ENCODE results near the gene RGS10. TPM values are rescaled to one million over a fixed set of nuclear protein-coding genes. Genes with fewer than 3 reads are reported as not detected.
A peak's percentile ranks its signal among the peaks of the same experiment; 100 is the strongest.

RGS10 gene
- total and polyA plus RNA-seq, 7 donors: 4.2 to 28.4 (median 9.5) TPM

DNA sequence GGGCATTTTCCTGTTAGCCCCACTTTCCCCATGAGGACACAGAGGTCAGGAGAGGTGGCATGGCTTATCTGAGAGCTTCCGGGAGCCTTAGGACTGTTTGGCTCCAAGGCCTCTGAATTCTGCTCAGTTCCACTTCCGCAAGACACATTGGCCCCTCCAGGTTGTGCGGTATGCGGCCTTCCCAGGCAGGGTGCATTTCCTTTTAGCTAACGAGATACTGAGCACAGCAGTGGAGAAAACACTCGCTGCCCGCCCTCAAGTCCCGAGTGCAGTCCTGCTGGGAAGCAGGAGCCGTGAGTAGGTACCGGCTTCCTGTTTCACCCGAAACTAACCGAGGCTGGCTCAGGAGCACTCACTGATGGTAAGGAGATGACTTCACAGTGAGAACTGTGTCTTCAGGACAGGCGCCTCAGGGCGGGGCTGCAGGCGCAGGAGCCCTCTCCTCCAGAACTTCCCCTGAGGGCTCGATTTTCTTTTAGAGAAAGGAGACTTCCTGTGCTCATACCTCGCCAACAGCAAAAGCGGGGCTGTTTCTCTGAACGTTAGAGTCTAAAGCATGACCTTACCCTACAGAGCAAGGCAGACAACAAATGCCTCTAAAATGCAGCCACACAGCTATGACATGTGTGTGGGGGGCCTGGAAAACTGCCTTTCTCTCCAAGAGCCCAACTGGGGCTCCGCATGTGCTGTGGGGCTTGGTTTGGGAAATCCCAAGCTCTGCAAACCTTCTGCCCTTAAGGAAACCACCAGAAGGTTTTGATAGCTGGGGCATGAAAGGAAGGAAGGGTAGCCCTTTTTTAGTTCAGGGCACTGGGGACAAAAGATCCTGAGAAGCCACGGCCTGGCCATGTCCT lies 25.9 kb downstream of the RGS10 start:
- Histone ChIP-seq H3K9me3 (no peaks in the 10 kb centered on the region), H3K4me3 (no peak overlapping the region), H3K27me3 (ENCODE audit: insufficient read depth in 3 of 3, low read length in 2 of 3) (no peaks in the 10 kb centered on the region), H3K27ac (peak overlapping the region; percentile 23), H3K4me1 (peaks cover 6% of the 10 kb centered on the region), H3K36me3 (ENCODE audit: insufficient read depth in 1 of 2, low read depth in 1 of 2) (peaks cover 0 to 16% of the 10 kb centered on the region in 2 donors)
- no peak for DNase-seq
- ATAC-seq: peak; percentile 25 to 74 (median 52)
- WGBS, 3 donors: 55 to 65% (median 57%) methylated on average over 21 of the region's 21 CpGs
- TF ChIP-seq, protein P1, sequence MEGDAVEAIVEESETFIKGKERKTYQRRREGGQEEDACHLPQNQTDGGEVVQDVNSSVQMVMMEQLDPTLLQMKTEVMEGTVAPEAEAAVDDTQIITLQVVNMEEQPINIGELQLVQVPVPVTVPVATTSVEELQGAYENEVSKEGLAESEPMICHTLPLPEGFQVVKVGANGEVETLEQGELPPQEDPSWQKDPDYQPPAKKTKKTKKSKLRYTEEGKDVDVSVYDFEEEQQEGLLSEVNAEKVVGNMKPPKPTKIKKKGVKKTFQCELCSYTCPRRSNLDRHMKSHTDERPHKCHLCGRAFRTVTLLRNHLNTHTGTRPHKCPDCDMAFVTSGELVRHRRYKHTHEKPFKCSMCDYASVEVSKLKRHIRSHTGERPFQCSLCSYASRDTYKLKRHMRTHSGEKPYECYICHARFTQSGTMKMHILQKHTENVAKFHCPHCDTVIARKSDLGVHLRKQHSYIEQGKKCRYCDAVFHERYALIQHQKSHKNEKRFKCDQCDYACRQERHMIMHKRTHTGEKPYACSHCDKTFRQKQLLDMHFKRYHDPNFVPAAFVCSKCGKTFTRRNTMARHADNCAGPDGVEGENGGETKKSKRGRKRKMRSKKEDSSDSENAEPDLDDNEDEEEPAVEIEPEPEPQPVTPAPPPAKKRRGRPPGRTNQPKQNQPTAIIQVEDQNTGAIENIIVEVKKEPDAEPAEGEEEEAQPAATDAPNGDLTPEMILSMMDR (IDR thresholded peaks at IDR 0.05): no peak
- intact Hi-C loops (cut with DNase I): no loop called here

DNA sequence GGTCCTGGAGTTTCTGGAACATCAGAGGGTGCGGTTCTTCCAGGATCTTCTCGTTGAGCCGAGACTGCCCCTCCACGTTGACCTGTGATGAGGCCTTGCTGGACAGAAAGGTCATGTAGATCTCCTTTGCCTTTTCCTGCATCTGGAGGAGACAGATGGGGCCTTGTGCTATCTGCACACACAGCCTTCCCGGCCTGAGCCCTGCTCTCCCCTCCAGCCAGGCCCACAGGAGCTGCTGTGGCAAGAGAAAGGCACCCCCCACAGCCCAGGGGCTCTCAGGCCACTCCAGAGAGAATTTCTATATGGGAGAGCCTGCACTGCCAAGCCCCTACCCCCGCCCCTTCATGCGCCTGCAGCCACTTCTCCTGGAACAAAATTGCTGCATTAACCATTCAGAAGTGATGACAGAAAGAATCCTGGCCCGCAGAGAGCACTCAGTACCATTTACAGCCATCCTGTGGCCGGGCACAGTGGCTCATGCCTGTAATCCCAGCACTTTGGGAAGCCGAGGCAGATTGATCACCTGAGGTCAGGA lies 26.9 kb downstream of the RGS10 start:
- Histone ChIP-seq H3K36me3 (ENCODE audit: insufficient read depth in 1 of 2, low read depth in 1 of 2) (peaks cover 0 to 16% of the 10 kb centered on the region in 2 donors), H3K27me3 (ENCODE audit: insufficient read depth in 3 of 3, low read length in 2 of 3) (no peaks in the 10 kb centered on the region), H3K9me3 (no peaks in the 10 kb centered on the region), H3K27ac (no peak overlapping the region), H3K4me1 (peaks cover 5% of the 10 kb centered on the region), H3K4me3 (no peak overlapping the region)
- ATAC-seq (no peak), DNase-seq (no peak)
- intact Hi-C loops (cut with DNase I): no loop called here
- WGBS, 3 donors: 87 to 93% (median 90%) methylated on average over 10 of the region's 10 CpGs
- TF ChIP-seq, protein P1 (IDR thresholded peaks at IDR 0.05): no peak

DNA sequence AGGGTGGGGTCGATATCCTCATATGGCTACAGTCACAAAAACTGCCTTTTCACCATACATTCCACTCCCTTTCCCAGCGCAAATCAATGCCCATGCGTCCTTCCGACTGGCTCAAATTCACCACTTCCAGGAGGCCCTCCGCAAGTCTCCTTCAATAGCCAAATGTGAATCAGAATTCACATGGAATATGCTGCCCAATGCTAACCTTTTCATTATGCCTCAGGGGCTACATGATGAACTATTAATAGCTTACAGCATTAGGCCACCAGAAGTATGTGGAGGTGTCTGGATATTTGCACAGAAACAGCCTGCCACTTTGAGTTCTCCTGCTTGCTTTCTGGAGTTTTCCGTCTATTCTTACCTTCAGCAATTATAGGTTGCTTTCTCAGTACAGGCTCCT lies 27.7 kb downstream of the RGS10 start:
- Histone ChIP-seq H3K4me1 (peaks cover 10% of the 10 kb centered on the region), H3K36me3 (ENCODE audit: insufficient read depth in 1 of 2, low read depth in 1 of 2) (peaks cover 0 to 16% of the 10 kb centered on the region in 2 donors), H3K27ac (no peak overlapping the region), H3K4me3 (no peak overlapping the region), H3K9me3 (no peaks in the 10 kb centered on the region), H3K27me3 (ENCODE audit: insufficient read depth in 3 of 3, low read length in 2 of 3) (no peaks in the 10 kb centered on the region)
- TF ChIP-seq, protein P1 (IDR thresholded peaks at IDR 0.05): no peak
- ATAC-seq: no peak
- intact Hi-C loops (cut with DNase I): no loop called here
- no peak for DNase-seq
- WGBS, 3 donors: 97 to 99% (median 97%) methylated on average over 6 of the region's 6 CpGs

DNA sequence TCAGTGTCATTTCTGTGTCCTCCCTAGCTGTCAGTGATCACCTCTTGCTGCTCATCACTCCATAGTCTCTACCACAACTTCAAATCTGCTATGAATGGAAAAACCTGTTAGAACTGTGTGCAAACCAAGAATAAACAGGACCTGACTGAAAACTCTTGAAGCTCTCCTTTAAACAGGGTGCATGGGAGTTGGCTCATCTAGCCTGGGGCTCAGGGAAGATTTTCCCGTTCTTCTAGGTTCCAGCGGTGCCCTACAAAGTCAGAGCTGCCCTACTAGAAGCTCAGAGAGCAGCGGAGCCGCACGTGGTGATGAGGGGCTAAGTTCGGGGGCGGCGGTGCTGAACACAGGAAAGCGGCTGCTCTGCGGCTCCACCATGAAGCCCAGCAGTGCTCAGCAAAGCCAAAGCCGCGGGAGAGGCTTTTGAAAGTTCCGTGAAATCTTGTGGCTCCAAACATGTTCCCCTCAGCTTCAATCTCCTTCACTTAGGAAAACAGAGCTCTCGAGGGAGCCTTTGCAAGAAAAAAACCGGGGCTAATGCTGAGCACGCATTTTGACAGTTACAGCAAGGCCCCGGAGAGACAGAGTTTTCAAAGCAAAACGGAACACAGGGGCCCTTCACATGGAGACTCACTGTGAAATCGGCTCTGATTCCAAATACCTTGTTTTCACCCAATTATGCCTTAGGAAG lies 30.5 kb downstream of the RGS10 start:
- WGBS, 3 donors: 85 to 89% (median 88%) methylated on average over 19 of the region's 19 CpGs
- H3K36me3 ChIP-seq (ENCODE audit: insufficient read depth in 1 of 2, low read depth in 1 of 2): peaks cover 0 to 16% of the 10 kb centered on the region in 2 donors
- H3K27ac ChIP-seq: no peak overlapping the region
- no peaks in the 10 kb centered on the region for H3K27me3 ChIP-seq (ENCODE audit: insufficient read depth in 3 of 3, low read length in 2 of 3)
- no peaks in the 10 kb centered on the region for H3K9me3 ChIP-seq
- H3K4me3 ChIP-seq: no peak overlapping the region
- ATAC-seq: no peak
- TF ChIP-seq, protein P1 (IDR thresholded peaks at IDR 0.05): no peak
- H3K4me1 ChIP-seq: peaks cover 10% of the 10 kb centered on the region
- DNase-seq: no peak
- intact Hi-C loops (cut with DNase I): no loop called here

All from psoas muscle (tissue), 8 donors.